NCI-H2196 treated with DMSO at 0.1 percent for 48 hours (cell line): ENCODE data around the gene ZFPM1.

Experiments used
- DNase-seq: peaks from one replicate; lab custom pipeline; 2025; ENCODE audit not compliant: unreplicated experiment; lab: John Stamatoyannopoulos, UW

ZFPM1 gene

DNA sequence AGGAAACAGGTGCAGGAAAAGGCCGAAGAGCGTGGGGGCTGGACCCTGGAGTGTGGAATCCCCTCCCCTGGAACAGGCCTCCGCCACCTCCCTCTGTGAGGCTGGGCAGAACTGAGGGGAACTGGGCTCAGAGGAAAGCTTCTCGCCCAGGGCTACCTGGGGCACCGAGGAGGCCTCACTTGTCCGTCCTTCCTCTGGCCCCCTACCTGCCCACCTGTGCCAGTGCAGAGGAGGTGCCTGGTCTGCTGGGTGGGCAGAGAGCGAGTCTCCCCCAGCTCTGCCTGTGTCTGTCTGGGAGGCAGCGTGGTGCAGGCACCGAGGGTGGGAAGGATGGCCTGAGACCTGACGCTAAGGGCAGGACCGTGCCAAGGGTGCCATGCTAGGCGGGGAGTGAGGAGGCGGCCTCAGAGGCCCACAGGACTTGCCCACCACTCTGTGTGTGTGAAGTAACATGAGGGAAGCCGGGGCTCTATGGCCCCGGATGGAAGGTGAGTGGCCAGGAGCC, 42.2 kb downstream of the ZFPM1 start:
- DNase-seq: no peak

DNA sequence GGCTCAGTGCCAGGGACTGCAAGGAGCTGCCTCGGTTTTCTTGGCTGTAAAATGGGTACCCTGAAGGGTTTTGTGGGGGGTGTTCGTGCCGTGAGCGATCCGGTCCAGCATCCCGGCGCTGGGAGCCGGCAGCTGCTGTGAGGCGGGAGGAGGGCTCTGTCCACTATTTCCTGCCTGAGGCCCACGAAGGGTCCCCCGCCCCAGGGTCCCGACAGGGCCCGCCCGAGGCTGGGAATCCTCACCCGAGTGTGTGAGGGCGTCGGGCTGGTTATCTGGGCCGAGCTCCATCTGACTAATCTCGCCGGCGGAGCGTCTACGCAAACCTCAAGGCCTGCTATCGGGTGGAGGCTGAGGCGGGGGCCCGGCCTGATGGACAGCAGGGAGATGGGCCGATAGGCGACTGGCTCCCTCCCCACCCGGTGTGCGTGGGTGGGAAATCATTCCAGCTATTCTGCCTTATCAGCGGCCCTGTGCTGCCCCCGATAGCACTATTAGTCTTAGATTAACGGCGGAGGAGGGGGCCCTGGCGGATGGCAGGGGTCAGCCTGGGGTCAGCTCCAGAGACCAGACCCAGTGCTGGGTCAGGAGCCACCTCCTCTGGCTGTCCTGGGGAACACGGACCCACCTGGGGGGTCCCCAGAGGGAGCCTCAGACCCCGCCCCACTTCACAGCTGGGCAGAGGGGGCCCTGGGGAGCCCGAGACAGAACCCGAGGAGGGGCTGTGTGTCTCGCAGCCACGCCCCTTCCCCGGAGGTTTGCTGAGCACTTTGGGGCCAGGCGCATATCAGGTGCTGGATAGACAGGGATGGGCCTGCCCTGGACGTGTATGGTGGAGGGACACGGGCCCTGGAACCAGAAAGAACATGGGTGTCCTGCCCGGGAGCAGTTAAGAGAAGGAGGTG, 44.7 kb downstream of the ZFPM1 start:
- DNase-seq: no peak

DNA sequence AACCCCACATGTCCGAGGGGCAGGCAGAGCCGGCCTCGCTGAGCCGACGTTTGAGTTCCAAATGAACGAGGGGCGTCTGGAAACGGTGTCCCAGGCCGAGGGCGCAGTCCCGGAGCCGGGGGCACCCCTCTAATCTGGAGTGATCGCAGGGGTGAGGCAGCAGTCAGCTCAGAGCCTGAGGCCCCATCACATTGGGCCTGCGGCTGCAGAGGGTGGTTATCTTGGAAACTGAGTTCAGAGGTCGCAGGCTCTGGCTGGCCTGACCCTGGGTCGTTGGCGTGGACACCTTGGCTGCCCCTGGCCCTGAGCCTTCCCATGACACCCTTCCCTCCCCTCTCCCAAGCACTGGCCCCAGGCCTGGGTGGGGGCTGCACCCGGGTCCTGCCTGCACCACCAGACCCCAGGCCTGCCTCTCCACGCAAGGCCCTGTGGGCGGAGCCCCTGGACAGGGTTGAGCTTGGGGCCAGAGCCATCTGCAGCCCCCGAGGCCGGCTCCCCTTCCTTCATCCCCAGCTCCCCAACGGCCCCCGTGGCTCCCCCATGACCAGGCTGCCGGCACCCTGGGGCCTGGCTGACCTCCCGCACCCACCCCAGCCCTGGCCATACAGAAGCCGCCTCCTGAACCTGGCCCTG, 45.6 kb downstream of the ZFPM1 start:
- no peak for DNase-seq

DNA sequence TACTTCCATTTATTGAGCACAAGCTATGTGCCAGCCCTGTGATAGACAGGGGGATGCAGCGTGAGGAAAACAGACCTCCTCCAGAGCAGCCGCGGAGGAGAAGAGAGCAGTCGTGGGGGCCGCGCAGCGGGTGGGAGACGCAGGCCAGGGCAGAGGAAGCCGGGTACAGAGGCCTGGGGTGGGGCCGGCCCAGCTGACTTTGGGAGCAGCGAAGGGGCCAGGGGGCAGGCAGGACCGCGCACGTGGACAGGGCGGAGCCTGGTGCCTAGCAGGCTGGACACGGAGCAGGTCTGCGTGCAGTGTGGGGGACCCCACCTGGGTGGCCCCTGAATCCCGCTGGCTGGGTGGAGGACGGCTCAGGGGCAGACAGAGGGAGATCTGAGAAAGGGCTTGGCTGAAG, 46.2 kb downstream of the ZFPM1 start:
- no peak for DNase-seq

DNA sequence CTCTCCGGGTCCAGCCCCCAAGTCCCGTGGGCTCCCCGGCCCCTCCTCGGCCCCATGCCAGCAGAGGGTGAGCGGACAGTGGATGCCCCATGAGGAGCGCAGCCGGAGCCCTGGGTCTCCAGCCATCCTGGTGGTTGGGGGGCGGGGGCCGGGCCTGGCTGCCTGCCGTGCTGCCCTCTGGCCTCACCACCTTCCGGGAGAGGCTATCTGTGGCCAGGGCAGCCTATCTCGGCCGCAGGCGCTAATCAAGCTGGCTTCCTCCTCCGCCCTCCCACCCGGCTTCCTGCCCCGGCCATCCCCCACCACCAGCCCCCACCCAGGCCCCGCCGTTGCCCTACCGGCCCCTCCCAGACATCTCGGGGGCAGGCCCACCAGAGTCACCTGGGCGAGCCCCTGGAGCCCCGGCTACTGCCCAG, 46.8 kb downstream of the ZFPM1 start:
- no peak for DNase-seq

DNA sequence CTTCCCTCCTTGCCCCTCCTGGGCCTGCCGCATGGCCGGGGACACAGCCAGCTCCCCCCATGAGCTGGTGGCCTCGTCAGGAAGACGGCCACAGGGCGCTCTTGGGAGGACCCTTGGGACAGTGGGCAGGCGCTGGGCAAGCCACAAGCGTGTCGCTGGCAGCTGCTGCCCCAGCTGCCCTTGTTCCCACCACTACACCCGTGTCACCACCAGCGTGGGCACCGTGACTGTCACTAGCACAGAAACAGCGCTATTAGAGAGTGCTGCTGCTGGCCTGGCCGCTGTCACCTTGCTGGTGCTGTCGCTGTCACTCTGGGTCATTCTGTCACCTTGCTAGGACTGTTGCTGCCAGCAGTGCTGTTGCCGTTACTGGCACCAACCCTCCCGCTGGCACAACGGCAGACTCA, 47.2 kb downstream of the ZFPM1 start:
- no peak for DNase-seq

DNA sequence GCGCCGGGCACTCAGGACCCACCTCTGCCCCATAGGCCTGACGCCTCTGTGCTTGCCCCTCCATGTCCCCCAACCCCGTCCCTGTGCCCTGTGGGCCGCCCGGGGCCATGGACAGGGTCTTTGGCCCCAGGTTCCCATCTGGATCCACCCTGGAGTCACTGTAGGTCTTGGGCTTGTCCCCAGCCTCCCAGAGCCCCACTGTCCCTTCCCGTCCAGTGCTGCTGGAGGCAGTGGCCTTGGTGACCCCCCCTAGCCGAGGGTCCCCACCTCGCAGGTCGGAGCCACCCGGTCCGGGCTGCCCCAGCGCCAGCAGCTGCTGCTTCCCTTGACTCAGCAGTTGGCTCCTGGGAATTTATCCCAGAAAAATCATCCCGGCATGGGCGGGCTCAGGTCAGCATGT, 49.3 kb downstream of the ZFPM1 start:
- DNase-seq: no peak

DNA sequence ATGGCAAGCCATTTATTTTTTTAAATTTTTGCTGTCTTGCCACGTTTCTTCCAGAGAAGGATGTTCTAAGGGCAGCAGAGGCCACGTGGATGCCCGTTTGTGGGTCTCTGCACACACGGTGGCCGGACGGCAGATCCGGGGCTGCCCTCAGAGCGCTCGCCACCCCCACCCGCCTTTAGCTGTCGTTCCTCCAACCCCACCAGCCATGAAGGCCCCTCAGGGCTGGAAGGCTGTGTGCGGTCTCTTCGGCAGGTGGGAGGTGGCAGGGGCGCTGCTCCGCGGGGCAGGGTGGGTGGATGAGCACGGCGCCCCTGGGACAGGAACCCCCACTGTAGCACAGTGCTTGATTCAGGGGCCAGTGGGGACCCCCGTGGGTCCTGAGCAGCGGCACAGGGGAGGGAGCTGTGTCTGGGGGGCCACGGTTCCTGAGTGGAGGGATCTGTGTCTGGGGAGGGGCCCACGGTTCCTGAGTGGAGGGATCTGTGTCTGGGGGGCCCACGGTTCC, 49.7 kb downstream of the ZFPM1 start:
- no peak for DNase-seq

DNA sequence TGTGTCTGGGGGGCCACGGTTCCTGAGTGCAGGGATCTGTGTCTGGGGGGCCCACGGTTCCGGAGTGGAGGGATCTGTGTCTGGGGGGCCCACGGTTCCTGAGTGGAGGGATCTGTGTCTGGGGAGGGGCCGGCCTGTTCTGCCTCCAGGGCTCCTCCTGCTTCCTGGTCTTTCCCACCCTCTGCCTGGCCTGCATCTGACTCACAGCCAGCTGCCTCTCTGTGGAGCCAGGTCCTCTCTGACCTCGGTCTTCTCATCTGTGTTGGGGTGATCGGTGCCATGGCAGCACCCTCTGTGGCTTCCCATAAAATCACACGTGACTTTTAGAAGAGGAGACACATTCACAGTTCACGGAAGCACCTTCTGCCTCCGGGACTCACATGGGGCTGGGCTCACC, 50.3 kb downstream of the ZFPM1 start:
- DNase-seq: no peak

DNA sequence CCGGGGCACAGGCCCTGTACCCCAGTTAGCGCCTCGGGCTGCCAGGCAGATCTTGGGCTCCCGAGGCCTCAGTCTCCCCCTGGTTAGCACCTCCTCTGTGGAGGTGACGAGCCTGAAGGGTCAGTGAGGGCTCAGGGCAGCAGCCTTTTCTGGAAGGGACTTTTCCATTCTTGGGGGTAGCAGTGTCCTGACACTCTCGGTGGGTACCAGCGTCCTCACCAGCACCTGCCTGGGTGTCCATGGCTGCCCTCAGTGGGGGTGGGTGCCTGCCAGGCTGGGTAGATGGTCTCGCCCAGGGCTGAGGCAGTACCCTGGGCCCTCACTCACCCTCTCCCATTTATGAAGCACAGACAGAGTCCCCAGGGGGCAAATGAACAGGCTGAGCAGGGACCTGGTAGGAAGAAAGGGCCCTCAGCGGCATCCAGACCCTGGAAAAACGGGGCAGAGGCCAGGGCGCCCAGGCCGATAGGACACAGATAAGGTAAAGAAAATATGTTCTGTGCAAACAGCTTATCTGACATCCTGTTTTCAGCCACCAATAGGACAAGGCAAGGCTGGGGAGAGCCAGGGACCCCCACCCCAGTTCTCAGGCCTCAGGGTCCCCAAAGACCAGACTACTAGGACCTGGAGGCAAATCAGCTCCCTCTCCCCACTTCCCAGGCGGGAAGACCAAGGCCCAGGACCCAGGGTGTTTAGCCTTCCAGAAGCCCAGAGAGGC, 50.9 kb downstream of the ZFPM1 start:
- no peak for DNase-seq

DNA sequence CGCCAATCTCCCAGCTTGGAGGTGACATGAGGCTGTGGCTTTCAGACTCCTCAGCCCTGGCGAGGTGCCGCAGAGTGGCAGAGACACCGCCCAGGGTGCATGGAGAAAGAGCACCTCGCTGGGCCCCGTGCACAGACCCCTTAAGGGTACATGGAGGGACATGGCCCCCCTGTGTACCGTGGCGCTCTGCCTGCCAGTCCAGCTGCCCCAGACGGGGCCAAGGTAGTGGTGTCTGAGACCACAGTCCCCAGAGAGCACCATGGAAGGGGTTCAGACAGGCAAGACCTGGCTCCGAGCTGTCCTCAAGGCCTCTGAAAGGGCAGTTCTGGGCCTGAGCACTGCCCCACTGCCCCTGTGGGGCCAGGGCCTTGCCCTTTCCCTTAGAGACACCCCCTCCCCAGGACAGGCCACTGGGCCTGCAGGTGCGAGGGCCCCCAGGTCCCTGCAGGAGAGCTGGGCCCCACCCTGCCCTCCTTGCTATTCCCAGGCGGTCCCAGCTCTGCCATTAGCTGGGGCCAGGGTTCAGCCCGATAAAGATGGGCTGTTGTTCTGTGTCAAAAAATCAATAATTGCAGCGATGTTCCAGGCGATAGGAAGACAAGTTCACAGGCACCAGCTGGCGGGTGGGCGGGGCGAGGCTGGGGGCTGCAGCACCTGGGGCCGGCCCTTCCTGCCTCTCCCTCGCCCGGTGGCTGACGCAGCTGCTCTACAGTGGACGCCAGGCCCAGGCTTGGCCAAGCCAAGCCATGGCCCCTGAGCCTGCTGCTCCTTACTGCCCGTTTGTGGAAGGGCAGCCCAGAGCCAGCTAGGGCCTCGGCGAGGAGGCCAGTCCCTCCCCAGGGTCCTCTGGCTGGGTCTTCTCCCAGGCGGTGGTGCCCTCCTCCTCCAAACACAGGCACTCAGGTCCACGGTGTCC, 51.7 kb downstream of the ZFPM1 start:
- DNase-seq: no peak

DNA sequence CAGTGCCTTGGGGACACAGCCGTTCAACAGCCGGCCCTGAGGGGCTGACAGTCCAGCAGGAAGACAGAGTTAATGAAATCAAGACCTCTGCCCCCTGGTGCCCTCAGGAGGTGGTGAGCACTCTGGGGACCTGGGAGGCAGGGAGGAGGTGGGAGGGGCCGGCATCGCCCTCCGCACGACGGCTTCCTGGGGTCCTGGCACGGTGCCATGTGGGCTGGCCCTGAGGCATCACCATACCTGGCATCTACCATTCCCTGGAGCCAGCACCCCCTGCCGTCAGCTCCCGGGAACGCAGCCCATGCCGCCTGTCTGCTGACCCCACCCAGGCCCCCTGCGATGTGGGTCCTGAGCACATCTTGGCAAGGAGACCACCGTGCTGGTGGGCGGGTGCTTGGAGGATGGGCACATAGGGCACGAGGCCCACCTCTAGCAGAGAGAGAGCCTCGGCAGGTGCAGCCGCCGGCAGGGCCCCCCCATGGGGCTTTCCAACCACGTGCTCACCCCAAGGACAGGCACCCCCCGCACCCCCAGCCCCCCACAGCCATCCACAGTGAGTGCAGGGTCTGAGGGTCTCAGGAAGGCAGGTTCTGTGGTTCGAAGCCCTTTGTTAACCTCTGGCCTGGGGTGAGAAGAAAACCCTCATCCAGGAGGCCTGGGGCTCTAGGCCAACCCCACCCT, 52.5 kb downstream of the ZFPM1 start:
- peak; percentile 5 for DNase-seq

DNA sequence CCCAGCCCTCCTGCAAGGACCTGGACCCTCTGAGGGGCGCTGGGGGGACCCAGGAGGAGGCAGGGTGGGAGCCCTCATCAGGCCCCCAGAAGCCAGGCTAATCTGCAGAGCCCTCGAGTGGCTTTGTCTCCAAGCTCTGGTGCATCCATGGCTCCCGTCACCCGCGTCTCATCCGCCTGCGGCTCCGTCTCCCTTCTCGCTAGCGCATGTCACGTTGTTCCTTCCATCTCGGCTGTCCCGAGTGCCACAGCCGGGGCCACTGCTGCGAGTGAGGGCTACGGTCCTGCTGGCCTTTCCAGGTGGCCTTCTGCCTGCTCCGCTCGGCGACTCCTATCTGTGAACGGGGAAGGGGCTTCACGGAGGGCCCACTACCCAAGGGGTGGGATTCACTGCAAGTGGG, 53.6 kb downstream of the ZFPM1 start:
- no peak for DNase-seq

DNA sequence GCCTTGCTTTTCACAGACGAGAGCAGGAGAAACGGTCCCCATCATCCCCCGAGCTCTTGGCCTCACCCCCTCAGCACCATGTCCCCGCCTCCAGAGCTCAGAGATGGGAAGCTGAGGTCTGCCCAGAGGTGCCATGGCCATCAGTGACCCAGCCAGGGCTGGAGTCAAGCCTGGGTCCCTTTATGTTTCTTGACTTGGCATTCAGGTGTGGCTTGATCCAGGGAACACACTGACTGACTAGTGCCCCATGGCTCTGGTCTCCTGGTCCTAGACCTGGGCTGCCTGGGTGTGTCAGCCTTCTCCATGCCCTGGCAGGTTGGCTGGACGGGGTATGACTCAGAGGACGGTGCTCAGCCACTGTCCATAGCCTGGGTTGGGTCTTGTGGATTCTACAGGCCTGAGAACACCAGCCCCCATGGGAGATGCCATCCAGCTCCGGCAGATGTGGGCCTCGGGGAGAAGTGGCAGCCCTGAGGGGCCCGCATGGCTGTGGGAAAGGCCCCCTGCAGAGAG, 54.2 kb downstream of the ZFPM1 start:
- no peak for DNase-seq

DNA sequence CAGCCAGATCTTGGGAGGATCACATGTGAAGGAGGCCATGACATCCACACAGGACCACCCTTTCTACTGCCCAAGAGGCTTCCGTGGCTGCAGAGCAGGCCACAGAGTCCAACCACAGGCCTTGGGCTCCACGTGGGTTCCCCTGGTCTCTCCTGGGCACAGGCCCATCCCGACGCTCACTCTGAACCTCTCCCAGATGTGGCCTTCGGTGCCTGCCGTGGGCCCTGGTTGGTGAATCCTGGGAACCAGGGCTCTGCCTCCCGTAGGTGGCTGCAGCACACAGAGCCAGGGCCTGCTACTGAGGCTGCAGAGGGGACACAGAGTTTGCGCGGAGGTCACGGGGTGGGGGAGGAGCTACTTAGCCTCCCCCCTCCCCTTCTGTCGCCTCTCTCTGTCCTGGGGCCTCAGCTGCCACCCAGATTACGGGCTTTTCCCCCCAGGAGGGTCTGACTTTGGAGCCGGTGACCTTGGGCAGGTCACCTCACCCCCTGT, 55.3 kb downstream of the ZFPM1 start:
- no peak for DNase-seq

DNA sequence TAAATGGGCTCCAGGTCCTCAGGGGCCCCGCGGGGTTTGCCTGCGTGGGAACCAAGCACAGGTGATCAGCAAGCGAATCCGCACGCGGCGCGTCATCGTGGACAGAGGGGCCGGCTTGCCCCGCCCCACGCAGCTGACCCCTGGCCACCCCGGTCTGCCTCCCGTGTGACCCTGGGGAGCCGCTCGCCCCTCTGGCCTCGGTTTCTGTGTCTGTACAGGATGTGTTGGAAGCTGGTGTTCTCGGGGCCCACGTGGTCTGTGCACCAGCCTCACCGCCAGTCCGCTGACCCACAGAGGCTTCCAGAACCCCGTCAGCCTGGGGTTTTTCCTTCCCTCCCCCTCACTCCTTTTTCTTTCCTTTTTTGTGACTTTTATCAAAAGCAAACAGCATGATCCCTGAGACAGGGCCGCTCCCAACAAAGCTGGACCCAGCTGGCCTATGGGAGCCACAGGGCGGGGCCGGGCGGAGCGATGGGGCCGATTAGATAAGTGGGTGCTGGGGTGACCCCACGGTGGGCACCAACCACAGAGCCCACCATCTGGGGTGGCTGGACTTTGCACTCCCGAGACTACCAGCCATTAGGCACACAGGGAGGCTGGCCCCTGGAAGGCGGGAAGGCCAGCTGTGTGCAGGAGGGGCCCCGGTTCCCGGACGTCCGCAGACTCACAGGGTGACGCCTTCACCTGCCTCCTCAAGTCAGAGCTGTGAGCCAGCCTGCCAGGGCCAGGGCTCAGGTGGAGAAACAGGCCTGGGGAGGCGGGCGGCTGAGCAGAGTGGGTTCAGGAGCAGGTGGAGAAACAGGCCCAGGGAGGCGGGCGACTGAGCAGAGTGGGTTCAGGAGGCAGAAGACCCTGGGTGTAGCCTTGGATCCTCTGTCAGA, 56.0 kb downstream of the ZFPM1 start:
- DNase-seq: no peak

DNA sequence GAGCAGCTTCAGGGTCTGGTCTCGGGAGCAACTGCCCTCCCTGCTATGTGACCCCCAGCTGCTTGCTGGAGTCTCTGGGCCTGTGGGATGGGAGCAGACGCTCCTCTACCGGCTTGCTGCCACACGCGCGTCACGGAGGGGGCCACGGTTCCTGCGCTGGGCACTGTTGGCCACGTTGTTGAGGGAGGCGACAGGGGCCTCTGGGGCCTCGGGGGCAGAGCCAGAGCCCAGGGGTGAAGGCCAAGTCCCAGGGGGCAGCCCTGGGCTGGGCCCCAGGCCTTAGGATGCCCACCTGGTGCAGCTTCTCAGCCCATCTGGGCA, 56.6 kb downstream of the ZFPM1 start:
- DNase-seq: no peak

DNA sequence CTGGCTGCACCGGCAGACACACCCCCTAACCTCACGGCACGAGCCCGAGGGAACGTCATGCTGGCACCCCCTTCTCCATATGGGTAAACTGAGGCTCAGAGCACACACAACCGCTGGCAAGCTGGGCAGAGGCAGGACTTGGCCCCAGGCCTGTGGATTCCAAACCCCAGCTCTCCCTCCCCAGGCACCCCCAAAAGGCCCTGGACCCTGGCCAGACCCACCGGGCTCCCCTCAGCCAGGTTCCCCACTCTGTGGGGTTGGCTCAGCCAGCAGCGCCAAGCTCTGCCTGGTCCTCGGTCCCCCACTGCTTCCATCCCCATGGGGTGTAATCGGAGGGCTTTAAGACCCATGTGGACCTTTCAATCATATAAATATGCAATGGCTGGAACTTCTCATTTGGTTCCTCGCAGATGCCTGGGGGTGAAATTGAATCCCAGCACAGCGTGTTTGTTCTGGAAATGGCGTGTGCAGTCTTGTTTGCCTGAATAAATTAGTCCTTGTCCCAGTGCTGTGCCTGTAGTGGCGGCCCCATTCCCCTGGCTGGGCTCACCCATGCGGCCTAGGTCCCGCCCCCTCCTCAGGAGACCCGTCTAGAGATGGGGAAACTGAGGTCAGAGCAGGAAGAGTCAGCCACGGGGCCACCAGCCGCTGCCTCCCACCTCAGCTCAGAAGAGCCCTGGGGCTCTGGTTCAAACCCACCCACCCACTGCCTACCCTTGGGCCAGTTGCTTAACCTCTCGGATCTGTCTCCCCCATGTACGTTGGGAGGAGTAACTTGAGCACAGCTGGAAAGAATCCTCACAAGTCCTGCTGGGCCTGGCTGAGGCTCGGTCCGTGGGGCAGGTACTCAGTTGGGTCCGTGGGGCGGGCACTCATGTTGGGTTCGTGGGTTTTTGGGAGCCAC, 57.3 kb downstream of the ZFPM1 start:
- DNase-seq: no peak
